ENCODE measurements around the gene ZGLP1. TPM values are rescaled to one million over a fixed set of nuclear protein-coding genes. Genes with fewer than 3 reads are reported as not detected.

ZGLP1 gene
- total RNA-seq, 3 donors from 2014 or later (not counting 1 experiment from before 2014, with no cell fraction given), result 1.4 to 2.2 (median 1.9) TPM

GRCh38 chr19:10352764-10353671, 43.4 kb upstream of the ZGLP1 start:
- DNase-seq (no peak), ATAC-seq (peak in 1 of 3 donors; percentile 6)
- Mint-ChIP-seq H3K4me3 (no peak overlapping the region), H3K9me3 (no peaks in the 10 kb centered on the region), H3K27me3 (ENCODE audit: low read depth in 2 of 2) (no peaks in the 10 kb centered on the region), H3K36me3 (no peaks in the 10 kb centered on the region), H3K27ac (no peak overlapping the region), H3K4me1 (no peaks in the 10 kb centered on the region)
- Histone ChIP-seq H3K4me1 (ENCODE audit: control insufficient read depth, insufficient read depth, low read length) (no peaks in the 10 kb centered on the region), H3K36me3 (ENCODE audit: control insufficient read depth, insufficient read depth, low read length) (peaks cover 39% of the 10 kb centered on the region), H3K27me3 (ENCODE audit: control insufficient read depth, insufficient read depth, low read length) (no peaks in the 10 kb centered on the region), H3K27ac (ENCODE audit: low read length) (no peak overlapping the region), H3K4me3 (ENCODE audit: low read length) (no peak overlapping the region), H3K9me3 (ENCODE audit: control insufficient read depth, insufficient read depth, low read length) (no peaks in the 10 kb centered on the region)
- no peak for TF ChIP-seq CTCF (IDR thresholded peaks at IDR 0.05)
- 97% methylated on average over 63 of the region's 63 CpGs for WGBS (ENCODE audit: insufficient coverage)
- intact Hi-C loops (cut with micrococcal nuclease), result no loop called here

GRCh38 chr19:10346509-10346908, 36.9 kb upstream of the ZGLP1 start:
- Histone ChIP-seq H3K27ac (ENCODE audit: low read length) (no peak overlapping the region), H3K9me3 (ENCODE audit: control insufficient read depth, insufficient read depth, low read length) (no peaks in the 10 kb centered on the region), H3K4me3 (ENCODE audit: low read length) (no peak overlapping the region), H3K27me3 (ENCODE audit: control insufficient read depth, insufficient read depth, low read length) (no peaks in the 10 kb centered on the region), H3K4me1 (ENCODE audit: control insufficient read depth, insufficient read depth, low read length) (no peaks in the 10 kb centered on the region), H3K36me3 (ENCODE audit: control insufficient read depth, insufficient read depth, low read length) (peaks cover 6% of the 10 kb centered on the region)
- peak overlapping the region in 1 of 2 donors; percentile 24 for H3K27ac Mint-ChIP-seq
- no peaks in the 10 kb centered on the region for H3K4me1 Mint-ChIP-seq
- intact Hi-C loops (cut with micrococcal nuclease), result no loop called here
- DNase-seq (no peak), ATAC-seq (peak in 1 of 3 donors; percentile 43)
- no peaks in the 10 kb centered on the region for H3K9me3 Mint-ChIP-seq
- H3K4me3 Mint-ChIP-seq, result no peak overlapping the region
- 92% methylated on average over 10 of the region's 10 CpGs for WGBS (ENCODE audit: insufficient coverage)
- no peaks in the 10 kb centered on the region for H3K36me3 Mint-ChIP-seq
- H3K27me3 Mint-ChIP-seq (ENCODE audit: low read depth in 2 of 2), result no peaks in the 10 kb centered on the region
- no peak for TF ChIP-seq CTCF (IDR thresholded peaks at IDR 0.05)

- no peaks in the 10 kb centered on the region for H3K9me3 Mint-ChIP-seq
- H3K36me3 ChIP-seq (ENCODE audit: control insufficient read depth, insufficient read depth, low read length), result no peaks in the 10 kb centered on the region
- H3K27me3 ChIP-seq (ENCODE audit: control insufficient read depth, insufficient read depth, low read length), result no peaks in the 10 kb centered on the region
- H3K4me3 Mint-ChIP-seq, result no peak overlapping the region
- no peak overlapping the region for H3K27ac ChIP-seq (ENCODE audit: low read length)
- TF ChIP-seq CTCF (IDR thresholded peaks at IDR 0.05), result no peak
- H3K9me3 ChIP-seq (ENCODE audit: control insufficient read depth, insufficient read depth, low read length), result no peaks in the 10 kb centered on the region
- H3K4me1 Mint-ChIP-seq, result peaks cover 0 to 7% of the 10 kb centered on the region in 2 donors
- no peak overlapping the region for H3K27ac Mint-ChIP-seq
- H3K36me3 Mint-ChIP-seq, result no peaks in the 10 kb centered on the region
- intact Hi-C loops (cut with micrococcal nuclease), result no loop called here
- DNase-seq (no peak), ATAC-seq (no peak)
- no peaks in the 10 kb centered on the region for H3K27me3 Mint-ChIP-seq (ENCODE audit: low read depth in 2 of 2)
- H3K4me3 ChIP-seq (ENCODE audit: low read length), result no peak overlapping the region
- peaks cover 12% of the 10 kb centered on the region for H3K4me1 ChIP-seq (ENCODE audit: control insufficient read depth, insufficient read depth, low read length)
- WGBS (ENCODE audit: insufficient coverage), result 97% methylated on average over 7 of the region's 10 CpGs
These were observed 35.2 kb upstream of the ZGLP1 start for GRCh38 chr19:10344780-10345179.

Measured in natural killer cell (primary cell).